Stimulated activated CD8-positive, alpha-beta memory T cell treated with anti-CD3 and anti-CD28 coated beads, Interleukin-12 subunit alpha, Interleukin-12 subunit beta, amount 100 ng/mL, for 24 hours (primary cell): Measurements from ENCODE around the gene SIM2.

Experiments used
- DNase-seq: peaks from one replicate; pipeline ENCODE4 v3.0.0-alpha.2; 2020; ENCODE audit errors: extremely low read depth

SIM2 gene

DNA sequence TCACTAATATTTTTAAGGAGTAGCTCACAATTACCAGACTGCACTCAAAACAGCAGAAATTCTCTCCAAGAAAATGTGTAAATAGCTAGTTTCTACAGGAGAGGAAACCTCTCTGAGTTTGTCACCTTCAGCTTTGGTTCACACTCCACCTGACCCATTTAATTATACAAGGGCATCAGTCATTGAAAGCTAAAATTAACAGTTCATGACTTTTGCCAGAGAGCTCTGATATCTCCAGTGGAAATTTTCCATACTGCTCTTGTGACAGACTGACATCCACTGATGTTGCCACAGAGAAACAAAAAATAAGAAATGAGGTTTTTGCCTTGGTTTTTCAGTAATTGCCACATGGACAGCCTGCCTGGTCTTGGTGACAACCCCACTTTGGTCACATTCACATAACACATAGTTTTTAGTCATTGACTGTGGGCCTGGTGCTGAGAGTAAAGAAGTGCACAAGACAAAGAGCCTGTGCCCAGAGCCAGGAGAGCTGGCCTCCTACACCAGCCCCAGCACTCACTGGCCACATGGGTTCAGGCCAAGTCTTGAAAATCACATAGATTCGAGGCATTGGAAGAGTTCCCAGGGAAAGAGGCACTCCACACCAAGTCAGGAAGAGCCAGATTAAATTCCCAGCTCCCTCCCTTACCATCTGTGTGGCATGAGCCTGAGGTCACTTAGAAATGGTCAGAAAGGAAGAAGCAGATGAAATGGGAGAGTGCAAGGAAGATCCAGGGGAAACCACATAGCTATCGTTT lies 13.8 kb upstream of the SIM2 start:
- no peak for DNase-seq

DNA sequence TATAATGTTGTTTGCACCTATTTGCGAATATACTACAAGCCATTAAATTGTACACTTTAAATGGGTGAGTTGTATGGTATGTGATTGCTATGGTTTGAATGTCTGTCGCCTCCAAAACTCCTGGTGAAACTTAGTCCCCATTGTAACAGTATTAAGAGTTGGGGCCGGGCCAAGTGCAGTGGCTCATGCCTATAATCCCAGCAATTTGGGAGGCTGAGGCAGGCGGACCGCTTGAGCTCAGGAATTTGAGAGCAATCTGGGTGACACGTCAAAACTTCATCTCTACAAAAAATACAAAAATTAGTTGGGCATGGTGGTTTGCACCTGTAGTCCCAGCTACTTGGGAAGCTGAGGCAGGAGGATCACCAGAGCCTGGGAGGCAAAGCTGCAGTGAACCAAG lies 12.0 kb upstream of the SIM2 start:
- DNase-seq = no peak

DNA sequence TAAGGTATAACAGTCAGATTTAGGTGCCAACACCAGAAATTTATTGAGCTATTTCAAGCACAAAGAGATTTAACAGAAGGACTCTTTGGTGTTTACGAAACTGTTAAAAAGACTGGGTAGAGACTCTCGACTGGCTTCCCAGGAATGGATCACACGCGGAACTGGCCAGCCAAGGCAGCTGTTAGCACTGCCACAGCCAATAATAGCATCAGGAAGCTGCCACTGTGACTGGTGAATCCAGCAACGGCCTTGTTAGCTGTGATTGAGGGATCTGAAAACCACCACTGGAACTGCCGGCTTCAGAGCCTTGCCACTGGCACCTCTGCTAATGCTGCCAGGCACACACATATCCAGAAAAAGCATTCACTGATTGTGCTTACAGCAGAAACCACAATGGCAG lies 10.6 kb upstream of the SIM2 start:
- no peak for DNase-seq

DNA sequence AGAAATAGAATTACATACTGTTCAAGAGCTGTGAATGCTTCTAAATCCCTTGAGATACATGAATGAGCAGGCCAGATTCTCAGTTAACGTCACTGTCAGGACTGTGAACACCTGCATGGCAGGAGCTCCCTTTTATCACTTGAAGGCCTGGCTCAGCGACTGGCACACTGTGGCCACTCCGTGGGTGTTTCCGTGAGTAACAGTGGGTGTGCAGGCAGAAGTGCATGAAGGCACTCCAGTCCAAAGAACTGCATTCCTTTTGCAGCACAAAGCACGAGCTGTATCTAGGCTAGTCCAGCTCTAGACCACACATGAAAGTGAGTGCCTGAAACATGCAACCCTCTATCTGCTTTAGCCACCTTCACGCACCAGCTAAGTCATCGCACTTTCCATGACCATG lies 9.6 kb upstream of the SIM2 start:
- DNase-seq = no peak

DNA sequence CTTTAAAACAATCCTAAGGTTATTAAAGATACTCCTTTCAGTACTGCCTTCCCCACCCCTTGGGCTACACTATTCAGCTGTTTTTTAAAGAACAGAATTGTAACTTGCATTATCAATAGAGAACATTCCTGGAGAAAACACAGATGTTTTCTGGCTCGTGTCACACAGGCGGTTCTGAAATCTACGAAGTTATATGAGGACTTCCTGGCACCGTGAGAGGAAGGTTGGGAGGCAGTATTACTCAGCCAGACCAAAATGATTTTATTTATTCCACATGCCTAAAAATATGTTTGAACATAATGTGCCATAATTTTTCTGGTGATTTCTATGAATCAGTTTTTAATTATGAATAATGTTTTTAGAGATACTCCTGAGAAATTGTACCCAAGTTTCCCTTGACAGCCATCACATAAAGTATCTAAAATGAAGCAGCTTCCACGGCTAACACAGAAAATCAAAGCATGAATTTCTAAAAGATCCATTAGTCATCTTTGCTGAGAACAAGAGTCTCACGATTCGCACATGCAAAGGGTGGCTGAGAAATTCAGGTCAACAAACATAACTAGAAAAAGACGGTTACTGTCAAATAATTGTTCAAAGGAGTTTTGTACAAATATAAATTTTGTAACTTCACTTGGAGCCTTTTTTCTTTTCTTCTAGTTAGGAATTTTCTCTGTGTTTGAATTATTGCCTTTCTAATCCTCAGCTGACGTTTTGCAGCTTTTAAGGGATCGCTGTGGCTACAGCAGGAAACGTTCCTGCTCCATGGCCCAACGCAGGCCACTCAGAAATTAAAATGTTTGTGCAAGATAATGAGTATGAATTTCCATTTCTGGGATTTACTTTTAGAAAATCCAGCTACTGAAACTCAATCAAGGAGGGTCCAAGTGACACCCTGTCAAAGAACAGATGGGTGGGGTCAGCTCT lies 8.0 kb upstream of the SIM2 start:
- no peak for DNase-seq

DNA sequence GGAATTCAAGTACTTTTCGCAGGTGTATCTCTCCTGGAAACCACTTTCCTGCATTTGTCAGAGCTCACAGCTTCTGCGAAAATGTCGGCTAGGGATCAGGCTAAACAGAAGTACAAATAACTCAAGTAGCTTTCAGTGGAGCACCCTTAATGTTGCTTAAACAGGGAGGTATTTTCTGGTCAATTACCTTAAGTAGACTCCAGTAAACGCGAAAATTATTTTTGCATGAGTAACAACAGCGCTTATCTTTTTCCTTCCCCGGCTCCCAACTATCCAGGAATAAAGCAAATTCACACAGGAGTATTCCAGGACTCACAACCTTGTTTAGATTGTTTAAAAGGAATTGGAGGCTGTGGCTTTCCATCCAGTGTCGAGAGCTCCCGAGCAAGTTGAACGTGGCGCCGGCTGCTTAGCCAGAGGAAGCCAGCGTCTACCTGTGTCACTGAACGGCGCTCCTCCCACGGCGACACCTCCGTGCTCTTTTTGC lies 7.3 kb upstream of the SIM2 start:
- DNase-seq = no peak

DNA sequence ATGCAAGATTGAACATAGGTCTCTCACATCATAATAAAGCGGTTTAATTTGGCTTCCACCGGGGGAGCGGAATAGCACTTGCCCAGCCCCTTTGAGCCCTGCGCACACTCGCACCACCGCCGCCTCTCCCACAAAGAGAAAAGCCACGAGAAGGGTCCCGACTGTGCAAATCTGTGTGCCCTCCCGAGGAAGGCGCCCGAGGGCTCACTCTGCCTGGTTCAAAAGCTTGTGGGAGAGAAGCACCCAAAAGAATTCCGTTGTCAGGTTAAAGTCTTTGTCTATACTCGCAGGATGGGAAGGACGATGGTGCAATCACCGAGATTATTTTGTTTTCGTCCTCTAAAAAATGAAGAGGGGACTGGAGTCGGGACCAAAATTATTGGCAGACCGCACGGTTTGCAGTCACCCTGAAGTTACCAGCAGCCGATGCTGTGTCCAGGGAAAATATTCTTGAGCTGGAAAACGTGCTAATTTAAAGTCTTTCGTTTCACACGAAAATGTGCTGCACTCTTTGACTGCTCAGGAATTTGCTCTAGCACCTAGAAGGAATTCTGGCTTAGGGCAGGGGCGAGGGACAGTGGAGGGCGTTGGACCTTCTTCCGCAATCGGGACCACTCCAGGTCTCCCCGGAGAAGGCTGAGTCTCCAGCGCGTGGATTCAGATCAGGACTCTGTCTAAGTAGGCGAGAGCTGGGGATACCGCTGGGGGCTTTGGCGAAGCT lies 6.6 kb upstream of the SIM2 start:
- DNase-seq = no peak

DNA sequence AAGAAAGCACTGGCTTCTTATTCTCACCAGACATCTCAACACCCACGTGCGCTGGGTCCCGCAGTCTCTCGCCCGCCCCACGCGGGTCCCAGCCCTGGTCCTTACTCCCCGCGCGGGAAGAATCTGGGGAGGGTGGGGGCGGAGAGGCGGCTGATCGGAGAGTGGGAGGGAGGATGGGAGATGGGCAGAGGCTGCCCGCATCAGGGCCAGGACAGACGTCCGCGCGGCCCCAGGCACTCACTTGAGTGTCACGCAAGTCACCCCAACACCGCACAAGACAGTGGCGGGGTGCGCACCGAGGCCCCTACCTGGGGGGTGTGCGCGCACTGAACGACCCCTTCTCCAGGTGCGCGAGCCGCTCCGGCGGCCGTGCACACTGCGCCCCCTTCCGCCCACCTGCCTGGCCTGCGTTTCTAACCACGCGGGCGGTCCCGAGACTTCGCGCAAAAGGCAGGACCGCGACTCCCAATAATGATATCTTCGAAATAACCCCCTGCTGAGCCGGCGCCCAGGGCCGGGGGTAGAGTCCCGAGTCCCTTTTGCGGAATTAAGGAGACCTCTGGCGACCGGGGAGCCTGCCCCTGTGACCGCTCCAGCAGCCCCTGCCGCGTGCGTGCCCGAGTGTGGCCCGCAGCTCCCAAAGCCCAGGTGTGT lies 6.0 kb upstream of the SIM2 start:
- DNase-seq = no peak

DNA sequence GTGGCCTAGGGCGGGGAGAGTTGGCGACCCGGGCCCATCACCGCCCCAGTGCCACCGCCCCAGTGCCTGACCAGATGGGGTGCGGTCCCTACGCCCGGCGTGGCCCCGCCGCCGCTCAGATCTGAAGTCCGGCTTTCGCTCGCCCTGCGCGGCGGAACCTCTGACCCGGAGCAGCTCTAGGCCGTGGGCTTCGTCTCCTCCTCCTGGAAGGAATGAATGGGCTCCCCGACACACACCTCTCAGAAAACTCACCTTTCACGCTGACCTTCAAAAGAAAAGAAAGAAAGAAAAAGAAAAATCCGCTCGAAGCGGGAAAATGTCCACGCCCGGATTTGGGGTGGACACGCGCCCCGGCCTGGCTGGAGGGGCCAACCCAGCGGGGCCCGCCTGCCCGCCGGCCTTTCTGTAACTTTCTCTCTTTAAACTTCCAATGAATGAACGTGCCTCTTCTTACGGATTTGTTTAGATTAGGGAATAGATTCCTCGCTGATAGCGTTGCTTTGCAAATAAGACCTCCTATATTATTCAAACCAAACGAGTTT lies 5.4 kb upstream of the SIM2 start:
- DNase-seq = no peak

DNA sequence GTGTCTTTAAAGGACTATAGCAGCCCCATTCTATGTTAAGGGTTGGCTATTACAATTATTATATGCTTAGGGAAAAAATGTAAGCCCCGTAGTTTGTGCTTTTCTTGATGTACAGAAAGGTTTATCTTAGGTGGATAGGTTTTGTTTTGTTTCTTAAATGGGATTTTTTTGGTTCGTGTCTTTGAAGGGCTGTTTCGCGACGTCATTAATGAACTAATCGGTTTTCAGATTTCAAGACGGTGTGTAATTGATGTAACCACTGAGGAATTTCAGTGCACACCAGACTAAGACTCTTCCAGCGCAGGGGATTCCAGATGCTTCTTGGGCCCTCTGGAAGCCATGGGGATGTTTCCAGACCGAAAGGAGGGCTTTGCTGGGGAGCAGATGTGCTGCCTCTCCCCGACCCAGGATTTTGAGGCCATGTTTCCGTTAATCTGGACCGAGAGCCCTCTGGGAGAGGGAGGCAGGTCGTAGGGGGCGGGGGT lies 4.8 kb upstream of the SIM2 start:
- DNase-seq = no peak

DNA sequence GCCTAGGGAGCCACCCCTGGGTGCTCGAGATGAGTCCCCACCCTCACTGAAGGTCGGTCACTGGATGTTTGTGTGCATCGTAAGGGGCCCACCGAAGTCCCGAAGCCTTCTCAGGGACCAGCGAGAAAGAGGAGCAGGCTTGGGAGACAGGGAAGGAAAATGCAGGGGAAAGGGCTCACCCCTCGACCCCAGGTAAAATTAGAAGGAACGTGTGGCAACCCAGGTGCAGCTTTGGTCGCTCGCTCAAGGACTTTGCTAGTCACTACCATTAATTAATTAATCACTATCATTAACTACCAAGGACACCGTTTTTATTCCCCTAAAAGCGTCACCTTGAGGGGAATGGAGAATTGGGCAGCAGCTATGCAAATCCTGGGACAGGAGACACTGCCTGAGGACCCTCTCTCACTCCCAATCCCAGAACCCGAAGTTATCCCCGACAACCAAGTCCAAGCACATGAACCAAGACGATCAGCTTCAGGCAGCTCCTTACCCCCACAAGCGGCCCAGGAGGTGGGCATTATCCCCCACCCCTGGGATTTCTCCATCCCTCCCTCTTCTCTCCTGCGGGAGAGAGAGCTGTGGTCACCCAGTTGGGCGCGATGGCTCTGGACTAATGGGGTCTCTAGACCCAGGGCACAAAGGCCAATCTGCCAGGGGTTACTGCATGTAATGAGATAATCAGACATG lies 4.2 kb upstream of the SIM2 start:
- no peak for DNase-seq

DNA sequence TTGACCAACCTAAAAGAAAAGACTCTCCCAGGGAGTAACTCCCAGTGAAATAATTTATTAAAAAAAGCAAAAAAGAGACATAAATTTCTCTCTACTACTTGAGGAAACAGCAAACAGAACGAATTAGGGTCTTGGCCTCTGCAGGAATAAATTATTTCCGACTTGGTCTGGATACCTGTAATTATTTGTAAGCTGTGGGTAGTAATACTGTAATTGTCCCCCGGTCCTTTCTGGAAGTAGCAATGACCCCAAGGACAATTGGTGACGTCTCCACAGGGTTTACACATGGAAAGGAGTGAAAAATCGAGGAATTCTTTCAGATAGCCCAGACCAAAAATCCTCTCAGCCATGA lies 3.7 kb upstream of the SIM2 start:
- no peak for DNase-seq

DNA sequence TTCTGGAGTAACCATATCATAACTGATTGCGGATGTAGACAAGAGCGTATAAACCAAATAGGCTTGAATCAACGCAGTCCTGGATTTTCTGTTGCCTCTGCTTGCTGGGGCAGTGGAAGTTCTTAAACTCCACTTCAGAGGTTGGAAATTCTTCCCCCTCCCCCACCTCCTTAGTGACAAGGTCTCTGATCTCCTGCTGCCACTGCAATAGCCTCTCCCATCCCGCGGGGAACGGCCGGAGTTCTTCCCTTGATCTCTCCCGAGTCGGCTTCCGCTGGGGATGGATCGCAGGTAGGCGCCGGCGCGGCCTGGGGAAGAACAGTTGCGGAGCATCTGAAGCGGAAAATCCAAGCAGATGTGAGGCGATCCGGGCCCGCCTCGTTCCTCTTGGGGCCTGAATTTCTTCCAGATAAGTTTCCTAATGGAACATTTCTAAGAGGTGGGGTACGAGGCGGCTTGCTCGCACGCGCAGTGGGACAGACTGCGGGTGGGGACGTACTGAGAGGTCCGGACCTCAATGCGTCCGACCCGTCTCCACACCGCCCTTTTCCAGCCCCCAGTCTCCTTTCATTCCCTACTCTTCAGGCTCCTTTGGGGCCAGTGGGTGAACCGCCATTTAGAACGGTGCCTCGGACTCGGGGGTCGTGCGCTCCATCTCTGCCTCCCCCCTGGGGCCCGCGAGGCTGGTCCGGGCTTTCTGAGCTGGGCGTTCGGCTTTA lies 3.1 kb upstream of the SIM2 start:
- DNase-seq = no peak

DNA sequence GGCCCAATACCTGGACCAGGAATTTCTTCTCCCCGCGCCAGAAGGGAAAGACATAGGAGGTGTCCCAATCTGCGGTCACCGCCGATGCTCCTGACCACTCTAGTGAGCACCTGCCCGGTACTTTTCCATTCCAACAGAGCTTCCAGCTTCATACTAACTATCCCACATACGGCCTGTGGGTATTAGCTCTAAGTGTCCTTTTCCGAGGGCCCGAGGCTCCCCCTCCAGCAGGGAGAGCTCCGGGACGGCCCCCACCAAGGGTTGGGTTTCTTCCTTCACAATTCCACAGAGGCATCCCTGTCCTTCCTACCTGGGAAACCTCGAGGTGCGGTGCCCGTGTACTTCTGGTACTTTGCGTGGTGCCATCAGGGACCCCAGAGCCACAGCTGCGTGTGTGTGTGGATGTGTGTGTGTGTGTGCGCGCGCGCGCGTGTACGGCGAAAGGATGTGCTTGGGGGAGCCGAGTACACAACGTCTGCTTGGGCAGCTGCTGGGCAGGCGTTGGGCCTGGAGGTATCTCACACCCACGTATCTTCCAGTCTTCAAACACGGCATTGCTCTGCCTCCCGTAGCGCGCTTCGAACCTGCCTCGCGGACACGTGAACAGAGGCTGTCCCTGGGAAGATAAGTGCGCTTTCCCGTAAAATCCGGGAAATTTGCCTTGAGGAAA lies 2.4 kb upstream of the SIM2 start:
- no peak for DNase-seq

DNA sequence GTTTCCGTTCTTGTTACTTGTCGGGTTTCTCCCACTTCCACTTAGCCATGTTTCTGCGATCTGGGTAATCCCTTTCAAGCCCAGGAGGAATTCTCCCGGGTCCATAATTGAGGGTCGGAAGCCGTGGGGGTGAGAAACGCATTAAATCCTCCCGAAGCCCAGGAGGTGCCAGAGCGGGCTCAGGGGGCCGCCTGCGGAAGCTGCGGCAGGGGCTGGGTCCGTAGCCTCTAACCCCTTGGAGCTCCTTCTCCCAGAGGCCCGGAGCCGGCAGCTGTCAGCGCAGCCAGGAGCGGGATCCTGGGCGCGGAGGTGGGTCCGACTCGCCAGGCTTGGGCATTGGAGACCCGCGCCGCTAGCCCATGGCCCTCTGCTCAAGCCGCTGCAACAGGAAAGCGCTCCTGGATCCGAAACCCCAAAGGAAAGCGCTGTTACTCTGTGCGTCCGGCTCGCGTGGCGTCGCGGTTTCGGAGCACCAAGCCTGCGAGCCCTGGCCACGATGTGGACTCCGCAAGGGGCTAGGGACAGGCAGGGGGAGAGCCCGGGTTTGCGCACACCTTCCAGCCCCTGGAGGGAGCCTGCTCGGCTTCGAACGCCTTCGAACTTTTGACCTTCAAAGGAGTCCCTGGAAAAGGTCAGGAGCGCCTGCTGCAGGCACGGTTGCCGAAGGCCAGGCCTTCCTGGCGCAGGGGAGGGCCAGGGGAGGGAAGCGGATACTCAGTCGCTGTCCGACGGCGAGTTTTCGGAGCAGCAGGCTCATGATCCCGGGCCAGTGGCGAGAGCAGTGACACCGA lies 1.7 kb upstream of the SIM2 start:
- no peak for DNase-seq

DNA sequence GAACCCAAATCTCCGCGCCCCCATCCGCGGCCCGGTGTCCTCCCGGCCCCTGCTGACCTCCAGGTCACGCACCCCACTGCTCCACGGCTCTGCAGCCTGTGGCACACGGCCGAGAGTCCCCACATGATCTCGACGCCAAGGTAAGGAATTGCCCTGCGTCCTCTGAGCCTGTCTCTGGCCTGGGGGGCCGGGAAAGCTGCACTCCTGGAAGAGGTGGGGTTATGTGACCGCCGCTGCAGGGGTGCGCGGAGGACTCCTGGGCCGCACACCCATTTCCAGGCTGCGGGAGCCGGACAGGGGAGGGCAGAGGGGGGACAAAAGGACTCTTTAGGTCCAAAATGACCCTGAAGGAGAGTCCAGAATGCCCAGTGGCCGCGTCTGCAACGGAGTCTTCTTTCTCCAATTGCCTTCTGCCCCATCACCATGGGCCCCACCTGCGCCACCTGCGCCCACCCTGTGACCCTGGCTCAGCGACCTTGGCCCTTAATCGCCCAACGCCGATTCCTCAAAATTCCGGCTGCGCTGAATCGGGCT lies 997 bp upstream of the SIM2 start:
- DNase-seq = no peak

DNA sequence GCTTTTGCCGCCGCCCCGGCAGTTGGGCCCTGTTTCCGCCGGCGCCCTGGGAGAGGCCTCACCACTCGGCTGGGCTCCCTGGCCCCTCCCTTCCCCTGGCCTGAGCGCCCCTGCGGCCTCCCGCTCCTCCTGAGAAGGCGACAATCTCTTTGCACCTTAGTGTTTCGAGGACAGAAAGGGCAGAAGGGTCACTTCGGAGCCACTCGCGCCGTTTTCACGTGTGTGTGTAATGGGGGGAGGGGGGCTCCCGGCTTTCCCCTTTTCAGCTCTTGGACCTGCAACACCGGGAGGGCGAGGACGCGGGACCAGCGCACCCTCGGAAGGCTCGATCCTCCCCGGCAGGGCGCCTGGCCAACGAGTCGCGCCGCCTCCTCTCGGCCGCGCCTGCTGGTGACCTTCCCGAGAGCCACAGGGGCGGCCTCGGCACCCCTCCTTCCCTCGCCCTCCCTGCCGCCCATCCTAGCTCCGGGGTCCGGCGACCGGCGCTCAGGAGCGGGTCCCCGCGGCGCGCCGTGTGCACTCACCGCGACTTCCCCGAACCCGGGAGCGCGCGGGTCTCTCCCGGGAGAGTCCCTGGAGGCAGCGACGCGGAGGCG lies 432 bp upstream of the SIM2 start:
- no peak for DNase-seq
